GM18499 (cell line): Measurements from ENCODE around the gene SLC7A1.

Source experiments
- ATAC-seq: cut with Tn5 transposase; IDR thresholded peaks from one replicate; pipeline ENCODE4 v1.9.1; 2021; ENCODE audit warnings: moderate number of reproducible peaks; ENCODE audit not compliant: insufficient read depth, unreplicated experiment

Gene SLC7A1

DNA sequence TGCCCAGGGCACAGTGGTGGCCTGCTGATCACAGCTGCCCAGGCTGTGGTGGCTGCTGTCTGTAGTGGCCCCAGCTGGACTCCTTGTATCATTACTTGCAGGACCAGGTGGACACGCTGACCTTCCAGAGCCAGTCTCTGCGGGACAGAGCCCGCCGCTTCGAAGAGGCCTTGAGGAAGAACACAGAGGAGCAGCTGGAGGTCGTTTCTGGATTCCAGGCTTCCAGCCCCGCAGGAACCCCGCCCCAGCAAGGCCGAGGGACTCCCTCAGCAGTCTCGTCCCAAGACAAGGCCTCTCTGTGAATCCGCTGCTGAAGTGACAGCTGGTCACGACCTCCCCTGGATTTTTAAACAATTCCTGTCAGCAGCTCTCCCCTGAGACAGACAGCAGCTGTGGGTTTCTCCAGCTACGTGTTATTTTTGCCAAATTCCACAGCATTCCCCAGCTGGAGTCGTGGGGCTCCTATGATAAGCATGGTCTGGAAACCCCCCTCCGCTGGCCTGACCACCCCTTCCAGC, 98.3 kb downstream of the SLC7A1 start:
- ATAC-seq: no peak

DNA sequence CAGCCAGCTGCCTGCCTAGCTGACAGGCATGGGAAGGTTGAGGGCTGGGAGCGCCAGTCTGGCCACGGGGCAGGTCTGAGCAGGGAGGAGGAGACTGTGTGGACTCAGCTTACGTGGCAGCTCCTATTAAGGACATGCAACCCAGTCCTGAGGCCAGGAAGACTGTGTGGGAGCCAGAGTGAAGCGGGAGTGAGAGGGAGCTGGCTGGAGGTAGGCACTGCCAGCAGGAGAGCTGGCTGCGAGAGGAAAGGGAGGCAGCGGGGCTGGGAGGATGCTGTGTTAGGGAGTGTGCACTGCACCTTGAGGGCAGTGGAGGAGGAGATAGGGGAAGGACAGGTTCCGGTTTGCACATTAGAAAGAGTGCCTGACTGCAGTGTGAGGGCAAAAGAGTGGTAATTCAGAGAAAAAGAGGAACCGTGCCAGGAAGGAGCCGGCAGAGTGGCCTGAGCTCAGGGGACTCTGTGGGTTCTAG, 99.2 kb downstream of the SLC7A1 start:
- ATAC-seq: no peak

GRCh38 chr13:29494520-29494919, 101.0 kb downstream of the SLC7A1 start:
- no peak for ATAC-seq

DNA sequence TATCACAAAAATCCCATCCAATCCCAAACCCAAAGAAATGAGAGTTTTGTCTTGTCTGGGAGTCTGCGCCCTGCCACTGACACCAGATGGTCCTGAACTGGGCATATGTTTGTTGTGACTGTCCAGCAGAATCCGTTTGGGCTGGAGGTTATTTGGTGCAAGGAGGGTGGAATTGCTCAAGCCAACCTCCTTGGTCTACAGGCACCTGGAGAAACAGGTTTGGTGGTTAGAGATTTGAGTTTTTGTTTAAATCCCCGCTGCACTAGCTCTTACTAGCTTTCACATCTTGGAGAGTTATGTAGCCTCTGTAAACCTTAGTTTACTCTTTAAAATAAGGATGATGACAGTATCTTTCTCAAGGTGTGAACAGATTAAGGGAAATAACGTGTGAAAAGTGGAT, 101.7 kb downstream of the SLC7A1 start:
- no peak for ATAC-seq

DNA sequence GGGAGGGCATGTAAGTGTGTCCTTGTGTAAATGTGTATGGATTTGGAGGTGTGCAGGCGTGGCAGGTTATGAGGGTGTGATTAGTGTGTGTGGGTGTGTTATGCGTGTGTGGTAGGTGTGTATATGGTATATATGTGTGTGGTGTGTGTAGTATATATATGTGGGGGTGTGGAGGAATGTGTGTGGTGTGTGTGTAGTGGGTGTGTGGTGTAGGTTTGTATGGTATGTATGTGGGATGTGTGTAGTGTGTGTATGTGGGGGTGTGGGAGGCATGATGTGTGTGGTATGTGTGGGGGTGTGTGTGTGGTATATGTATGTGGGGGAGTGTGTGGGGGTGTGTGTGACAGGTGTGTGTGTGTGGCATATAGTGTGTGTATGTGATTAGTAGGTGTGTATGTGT, 104.2 kb downstream of the SLC7A1 start:
- no peak for ATAC-seq

GRCh38 chr13:29490561-29490885, 105.0 kb downstream of the SLC7A1 start:
- no peak for ATAC-seq

DNA sequence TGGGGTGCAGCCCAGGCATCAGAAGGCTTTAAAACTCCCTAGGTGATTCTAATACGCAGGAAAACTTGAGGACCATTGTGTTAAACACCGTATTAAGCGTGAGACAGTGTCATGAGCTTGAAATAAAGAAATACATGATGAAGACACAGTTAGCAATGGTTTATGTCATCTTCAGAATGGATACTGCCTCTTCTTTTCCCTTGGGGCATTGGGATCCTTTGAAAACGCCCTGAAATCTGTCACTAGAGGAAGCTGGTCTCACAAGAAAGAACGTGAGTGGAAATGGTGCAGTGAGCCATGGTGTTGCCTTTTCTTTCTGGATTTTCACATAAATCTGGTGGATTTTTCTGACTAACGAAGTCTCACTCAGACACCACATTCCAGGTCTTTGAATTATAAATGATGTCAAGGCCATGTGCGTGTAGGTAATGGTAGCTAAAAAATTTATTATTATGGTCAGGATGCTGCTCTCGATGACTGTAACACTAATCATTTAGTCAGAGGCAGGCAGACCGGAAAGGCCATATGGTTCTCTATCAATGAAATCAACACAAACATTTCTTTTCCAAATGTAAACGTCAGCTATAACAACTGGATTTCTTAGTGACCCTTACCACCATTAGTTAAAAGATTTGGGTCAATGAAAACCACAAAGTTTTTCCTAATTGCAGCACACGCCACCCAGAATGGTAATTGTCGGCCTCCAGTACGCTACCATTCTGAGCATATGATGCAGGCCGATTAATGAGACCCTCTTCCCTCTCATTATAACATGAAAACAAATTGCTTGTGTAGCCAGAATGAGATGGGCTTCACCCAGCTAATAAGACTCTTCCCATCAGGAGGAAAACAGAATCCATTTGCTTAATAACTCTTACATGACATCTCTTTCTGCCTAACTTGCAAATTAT, 105.6 kb downstream of the SLC7A1 start:
- no peak for ATAC-seq

GRCh38 chr13:29487466-29488454, 107.7 kb downstream of the SLC7A1 start:
- ATAC-seq: no peak

DNA sequence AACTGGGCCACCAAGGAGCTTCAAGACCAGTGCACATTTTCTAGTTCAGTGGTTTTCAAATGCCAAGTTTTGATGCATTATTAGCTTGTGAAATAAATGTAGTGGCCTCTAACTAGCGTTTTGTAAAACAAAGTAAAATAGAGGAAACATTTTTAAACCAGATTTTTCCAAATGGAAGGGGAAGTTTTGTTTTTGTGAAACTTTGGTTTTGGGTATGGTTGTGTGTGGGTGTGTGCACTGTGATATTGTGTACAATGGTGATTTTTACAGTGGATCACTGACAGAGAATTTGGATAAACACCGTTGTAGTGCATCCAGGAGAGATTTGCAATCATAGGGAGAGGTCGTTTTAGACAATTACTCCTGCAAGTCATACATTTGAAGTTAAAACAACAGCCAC, 108.9 kb downstream of the SLC7A1 start:
- ATAC-seq: no peak

- no peak for ATAC-seq
Measured at GRCh38 chr13:29484796-29485195, 110.7 kb downstream of the SLC7A1 start.

GRCh38 chr13:29484236-29484635, 111.3 kb downstream of the SLC7A1 start:
- no peak for ATAC-seq

DNA sequence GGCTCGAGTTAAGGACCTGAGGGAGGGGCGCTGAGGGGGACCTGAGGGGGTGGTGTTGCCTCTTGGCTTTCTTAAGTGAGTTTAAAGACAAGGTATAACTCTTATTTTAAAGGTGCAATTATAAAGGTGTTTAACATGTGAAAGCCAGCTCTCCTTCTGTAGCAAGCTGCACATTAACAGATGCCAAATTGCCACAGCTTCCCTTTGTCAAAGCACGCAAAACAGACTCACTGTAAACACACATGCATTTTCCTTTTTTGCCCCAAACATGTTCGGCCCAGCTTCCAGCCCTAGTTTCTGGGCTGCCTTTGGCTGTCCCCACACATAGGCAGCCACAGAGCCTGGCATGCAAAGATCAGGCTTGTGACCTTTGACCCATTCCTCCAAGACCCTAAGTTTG, 111.9 kb downstream of the SLC7A1 start:
- no peak for ATAC-seq

- ATAC-seq: no peak
Measured at GRCh38 chr13:29483211-29483610, 112.3 kb downstream of the SLC7A1 start.

DNA sequence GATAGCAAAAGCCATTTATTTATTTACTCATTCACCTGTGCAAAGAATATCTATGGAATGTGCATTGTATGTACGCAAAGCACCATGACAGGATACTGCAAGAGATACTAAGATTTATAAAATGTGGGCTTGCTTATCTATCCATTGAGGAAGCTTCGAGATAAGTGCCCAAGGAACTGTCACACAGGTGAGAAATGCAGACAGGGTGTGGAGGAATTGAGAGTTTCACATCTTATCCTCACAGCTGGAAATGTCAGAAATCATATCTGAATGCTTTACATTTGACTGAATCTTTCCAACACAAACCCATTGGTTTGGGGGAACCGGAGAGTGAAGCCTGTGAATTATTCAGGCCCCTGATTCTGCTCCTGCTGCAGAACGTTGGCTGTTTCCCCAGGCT, 113.0 kb downstream of the SLC7A1 start:
- no peak for ATAC-seq

DNA sequence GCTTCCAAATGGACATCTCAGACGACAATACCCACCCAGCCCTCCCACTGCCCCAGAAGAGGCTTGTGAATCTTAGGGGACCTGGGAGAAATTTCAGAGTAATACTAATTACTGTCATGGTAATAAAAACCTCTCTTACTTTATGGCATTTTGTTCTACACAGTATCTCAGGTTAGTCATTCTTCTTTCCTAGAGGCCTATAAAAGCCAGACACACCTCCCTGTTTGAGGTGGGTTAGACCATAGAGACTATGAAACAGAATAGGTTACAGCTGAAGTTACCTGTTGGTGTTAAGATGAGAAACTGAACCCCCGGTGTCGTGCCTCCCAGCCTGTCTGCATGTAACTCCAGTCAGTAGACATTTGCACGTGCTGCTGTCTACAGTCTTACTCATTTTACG, 113.9 kb downstream of the SLC7A1 start:
- ATAC-seq: no peak

- ATAC-seq: no peak
Measured at GRCh38 chr13:29480893-29481525, 114.5 kb downstream of the SLC7A1 start.

GRCh38 chr13:29479716-29480492, 115.6 kb downstream of the SLC7A1 start:
- no peak for ATAC-seq

DNA sequence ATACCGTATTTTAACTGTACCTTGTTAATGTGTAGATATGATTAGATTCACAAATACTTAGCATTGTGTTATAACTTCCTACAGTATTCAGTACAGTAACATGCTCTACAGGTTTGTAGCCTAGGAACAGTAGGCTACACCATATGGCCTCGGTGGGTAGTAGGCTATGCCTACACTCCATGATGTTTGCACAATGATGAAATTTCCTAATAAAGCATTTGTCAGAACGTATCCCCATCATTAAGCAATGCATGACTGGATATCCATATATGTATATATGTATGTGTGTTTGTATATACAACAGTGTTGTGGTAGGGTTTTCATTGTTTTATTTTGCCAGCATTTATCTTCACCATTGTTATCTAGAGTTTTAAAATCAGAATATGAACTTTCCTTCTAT, 119.4 kb downstream of the SLC7A1 start:
- no peak for ATAC-seq

- no peak for ATAC-seq
Measured at GRCh38 chr13:29474991-29475390, 120.5 kb downstream of the SLC7A1 start.

GRCh38 chr13:29473166-29473565, 122.3 kb downstream of the SLC7A1 start:
- ATAC-seq: no peak
